WTC11 (cell line): ENCODE results near the gene ACP5. TPM values are rescaled to one million over a fixed set of nuclear protein-coding genes. Genes with fewer than 3 reads are reported as not detected.

ENCODE experiments used
- ATAC-seq: fragments of 200-7000 bp; cut with Tn5 transposase; 2 replicates; pipeline ENCODE4 v1.10.0; 2021; ENCODE audit warnings: mild to moderate bottlenecking, moderate library complexity
- CTCF ChIA-PET: fragments of 300-600 bp; sonication (Branson Sonifier 250); formaldehyde crosslinking; loops from one replicate; lab custom pipeline; 2021; ENCODE audit warnings: antibody characterized with exemption; lab: Charles Lee
- POLR2A ChIA-PET: fragments of 350-600 bp; sonication (Branson Sonifier 250); formaldehyde crosslinking; loops from one replicate; lab custom pipeline; 2021; ENCODE audit warnings: antibody characterized with exemption; lab: Charles Lee
- DNase-seq: peaks from one replicate; pipeline ENCODE4 v3.0.0; 2021; ENCODE audit warnings: low spot score
- H3K27ac Mint-ChIP-seq: 2 replicates; pipeline ENCODE4 v1.8.0; 2021; ENCODE audit warnings: mixed read lengths
- H3K27me3 Mint-ChIP-seq: 2 replicates; pipeline ENCODE4 v1.8.0; 2021; ENCODE audit warnings: low read depth, mild to moderate bottlenecking, moderate library complexity, mixed read lengths
- H3K36me3 Mint-ChIP-seq: 2 replicates; pipeline ENCODE4 v1.8.0; 2021; ENCODE audit warnings: mixed read lengths
- H3K4me1 Mint-ChIP-seq: 2 replicates; pipeline ENCODE4 v1.8.0; 2022; ENCODE audit warnings: mixed read lengths
- H3K4me3 Mint-ChIP-seq: 2 replicates; pipeline ENCODE4 v1.8.0; 2021; ENCODE audit warnings: mild to moderate bottlenecking, moderate library complexity, mixed read lengths
- H3K9me3 Mint-ChIP-seq: 2 replicates; pipeline ENCODE4 v1.8.0; 2021; ENCODE audit warnings: mixed read lengths
- CREB1 ChIP-seq: sonication (generic); formaldehyde crosslinking; IDR thresholded peaks from 2 replicates; pipeline ENCODE4 v1.8.0; 2023; ENCODE audit warnings: mild to moderate bottlenecking, missing genetic modification reagents
- E2F4 ChIP-seq: sonication (generic); formaldehyde crosslinking; IDR thresholded peaks from 2 replicates; pipeline ENCODE4 v1.8.1; 2022; ENCODE audit warnings: low read depth, mild to moderate bottlenecking, moderate library complexity, missing genetic modification reagents, borderline replicate concordance
- ELF4 ChIP-seq: sonication (generic); formaldehyde crosslinking; IDR thresholded peaks from 2 replicates; pipeline ENCODE4 v1.8.1; 2022; ENCODE audit warnings: low read depth, mild to moderate bottlenecking, moderate library complexity, missing genetic modification reagents
- GABPB1 ChIP-seq: sonication (generic); formaldehyde crosslinking; IDR thresholded peaks from 2 replicates; pipeline ENCODE4 v1.8.1; 2023; ENCODE audit warnings: mild to moderate bottlenecking, missing genetic modification reagents
- HMGA2 ChIP-seq: fragments of 250-450 bp; sonication (Bioruptor Pico); IDR thresholded peaks from 2 replicates; pipeline ENCODE4 v1.4.0; 2021; ENCODE audit warnings: mild to moderate bottlenecking, moderate library complexity
- MXD4 ChIP-seq: fragments of 250-450 bp; sonication (Bioruptor Pico); IDR thresholded peaks from 2 replicates; pipeline ENCODE4 v1.8.0; 2021; ENCODE audit warnings: mild to moderate bottlenecking, moderate library complexity, borderline replicate concordance
- NFATC4 ChIP-seq: fragments of 250-450 bp; sonication (Bioruptor Pico); IDR thresholded peaks from 2 replicates; pipeline ENCODE4 v1.9.0; 2021; ENCODE audit warnings: mild to moderate bottlenecking
- NFE2L1 ChIP-seq: sonication (generic); formaldehyde crosslinking; IDR thresholded peaks from 2 replicates; pipeline ENCODE4 v1.8.1; 2023; ENCODE audit warnings: missing genetic modification reagents
- OVOL2 ChIP-seq: fragments of 250-450 bp; sonication (Bioruptor Pico); IDR thresholded peaks from 2 replicates; pipeline ENCODE4 v1.9.0; 2021; ENCODE audit warnings: mild to moderate bottlenecking, borderline replicate concordance
- PRRX2 ChIP-seq: fragments of 250-450 bp; sonication (Bioruptor Pico); IDR thresholded peaks from 2 replicates; pipeline ENCODE4 v1.8.0; 2021; ENCODE audit warnings: mild to moderate bottlenecking
- SMAD3 ChIP-seq: sonication (generic); formaldehyde crosslinking; IDR thresholded peaks from 2 replicates; pipeline ENCODE4 v1.8.0; 2022; ENCODE audit warnings: missing genetic modification reagents, mild to moderate bottlenecking, borderline replicate concordance
- SMAD4 ChIP-seq: sonication (generic); formaldehyde crosslinking; IDR thresholded peaks from 2 replicates; pipeline ENCODE4 v1.8.0; 2022; ENCODE audit warnings: mild to moderate bottlenecking, missing genetic modification reagents
- TEAD1 ChIP-seq: sonication (generic); formaldehyde crosslinking; IDR thresholded peaks from 2 replicates; pipeline ENCODE4 v1.8.0; 2022; ENCODE audit warnings: mild to moderate bottlenecking, missing genetic modification reagents
- ZNF138 ChIP-seq: sonication (generic); formaldehyde crosslinking; conservative IDR thresholded peaks from 2 replicates; pipeline ENCODE4 v1.8.1; 2022; ENCODE audit warnings: mild to moderate bottlenecking, moderate library complexity, missing genetic modification reagents
- ZNF281 ChIP-seq: sonication (generic); formaldehyde crosslinking; IDR thresholded peaks from 2 replicates; pipeline ENCODE4 v1.8.0; 2023; ENCODE audit warnings: mild to moderate bottlenecking, missing genetic modification reagents
- ZNF512 ChIP-seq: sonication (generic); formaldehyde crosslinking; IDR thresholded peaks from 2 replicates; pipeline ENCODE4 v1.8.1; 2022; ENCODE audit warnings: missing genetic modification reagents, borderline replicate concordance
- ZNF671 ChIP-seq: fragments of 250-450 bp; sonication (Bioruptor Pico); IDR thresholded peaks from 2 replicates; pipeline ENCODE4 v1.8.0; 2021; ENCODE audit warnings: mild to moderate bottlenecking
- ZSCAN18 ChIP-seq: fragments of 250-450 bp; sonication (Bioruptor Pico); IDR thresholded peaks from 2 replicates; pipeline ENCODE4 v2.1.2; 2022; ENCODE audit warnings: mild to moderate bottlenecking, moderate library complexity
- total RNA-seq: library from RNA; stranded (reverse); gene quantifications from 3 replicates; pipeline ENCODE4 v1.2.3, GENCODE V29; 2021
- TF ChIP-seq, protein P1 (sequence below): sonication (generic); formaldehyde crosslinking; IDR thresholded peaks from 2 replicates; pipeline ENCODE4 v1.8.0; 2022; ENCODE audit warnings: mild to moderate bottlenecking, missing genetic modification reagents
- TF ChIP-seq, protein P2 (sequence below): sonication (generic); formaldehyde crosslinking; conservative IDR thresholded peaks from 2 replicates; pipeline ENCODE4 v1.8.1; 2023; ENCODE audit warnings: mild to moderate bottlenecking, low read depth, missing genetic modification reagents, moderate library complexity
- TF ChIP-seq, protein P3 (sequence below): sonication (generic); formaldehyde crosslinking; IDR thresholded peaks from 2 replicates; pipeline ENCODE4 v1.8.1; 2023; ENCODE audit warnings: mild to moderate bottlenecking, missing genetic modification reagents

Gene ACP5
- total RNA-seq, 1 experiment from 2014 or later: 8.6 TPM

DNA sequence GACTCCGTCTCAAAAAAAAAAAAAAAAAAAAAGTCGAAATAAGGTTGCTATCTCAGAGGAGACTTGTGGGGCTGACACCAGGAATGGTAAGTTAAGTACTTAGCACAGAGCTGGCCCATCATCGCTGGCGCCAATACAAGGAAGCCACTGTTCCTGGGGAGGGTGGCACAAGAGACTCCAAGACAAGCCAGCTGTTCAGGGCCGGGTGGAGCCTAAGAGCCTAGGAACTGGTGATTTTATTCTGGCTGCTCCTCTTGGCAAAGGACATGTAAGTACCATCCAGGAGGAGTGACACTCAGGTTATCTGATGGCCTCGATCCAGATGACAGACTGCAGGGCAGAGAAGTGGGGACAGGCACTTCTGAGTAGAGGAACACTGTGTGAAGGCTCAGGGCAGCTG, 22.2 kb downstream of the ACP5 start:
- ATAC-seq (no peak), DNase-seq (no peak)
- Mint-ChIP-seq H3K27ac (peak overlapping the region; percentile 28; the same call in 1 of the 2 replicates), H3K36me3 (peaks cover 13% of the 10 kb centered on the region), H3K27me3 (peaks cover 2% of the 10 kb centered on the region; the same call in 1 of the 2 replicates), H3K9me3 (no peaks in the 10 kb centered on the region), H3K4me1 (peaks cover 11% of the 10 kb centered on the region), H3K4me3 (no peak overlapping the region)
- TF ChIP-seq ZNF281 (CRISPR knock-in tag): no peak
- TF ChIP-seq GABPB1 (CRISPR knock-in tag): no peak
- TF ChIP-seq, protein P1, sequence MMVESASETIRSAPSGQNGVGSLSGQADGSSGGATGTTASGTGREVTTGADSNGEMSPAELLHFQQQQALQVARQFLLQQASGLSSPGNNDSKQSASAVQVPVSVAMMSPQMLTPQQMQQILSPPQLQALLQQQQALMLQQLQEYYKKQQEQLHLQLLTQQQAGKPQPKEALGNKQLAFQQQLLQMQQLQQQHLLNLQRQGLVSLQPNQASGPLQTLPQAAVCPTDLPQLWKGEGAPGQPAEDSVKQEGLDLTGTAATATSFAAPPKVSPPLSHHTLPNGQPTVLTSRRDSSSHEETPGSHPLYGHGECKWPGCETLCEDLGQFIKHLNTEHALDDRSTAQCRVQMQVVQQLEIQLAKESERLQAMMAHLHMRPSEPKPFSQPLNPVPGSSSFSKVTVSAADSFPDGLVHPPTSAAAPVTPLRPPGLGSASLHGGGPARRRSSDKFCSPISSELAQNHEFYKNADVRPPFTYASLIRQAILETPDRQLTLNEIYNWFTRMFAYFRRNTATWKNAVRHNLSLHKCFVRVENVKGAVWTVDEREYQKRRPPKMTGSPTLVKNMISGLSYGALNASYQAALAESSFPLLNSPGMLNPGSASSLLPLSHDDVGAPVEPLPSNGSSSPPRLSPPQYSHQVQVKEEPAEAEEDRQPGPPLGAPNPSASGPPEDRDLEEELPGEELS (CRISPR knock-in tag): no peak
- no peak for TF ChIP-seq SMAD4 (CRISPR knock-in tag)
- TF ChIP-seq ZNF138: no peak
- TF ChIP-seq HMGA2: no peak
- no peak for TF ChIP-seq E2F4 (CRISPR knock-in tag)
- TF ChIP-seq TEAD1: no peak
- no peak for TF ChIP-seq NFE2L1 (CRISPR knock-in tag)
- no peak for TF ChIP-seq OVOL2 (CRISPR knock-in tag)
- no peak for TF ChIP-seq MXD4 (CRISPR knock-in tag)
- TF ChIP-seq ZNF671 (CRISPR knock-in tag): no peak
- ChIA-PET CTCF (interaction anchor here (0.7 kb wide), 2 partner anchors 102 to 138 kb away, joined by 3 to 5 read pairs; no protein-coding TSS in a partner anchor), POLR2A (no interaction called here)

GRCh38 chr19:11554160-11554559, 23.3 kb downstream of the ACP5 start:
- TF ChIP-seq ZSCAN18 (CRISPR knock-in tag): no peak
- TF ChIP-seq ELF4: no peak
- TF ChIP-seq, protein P2, sequence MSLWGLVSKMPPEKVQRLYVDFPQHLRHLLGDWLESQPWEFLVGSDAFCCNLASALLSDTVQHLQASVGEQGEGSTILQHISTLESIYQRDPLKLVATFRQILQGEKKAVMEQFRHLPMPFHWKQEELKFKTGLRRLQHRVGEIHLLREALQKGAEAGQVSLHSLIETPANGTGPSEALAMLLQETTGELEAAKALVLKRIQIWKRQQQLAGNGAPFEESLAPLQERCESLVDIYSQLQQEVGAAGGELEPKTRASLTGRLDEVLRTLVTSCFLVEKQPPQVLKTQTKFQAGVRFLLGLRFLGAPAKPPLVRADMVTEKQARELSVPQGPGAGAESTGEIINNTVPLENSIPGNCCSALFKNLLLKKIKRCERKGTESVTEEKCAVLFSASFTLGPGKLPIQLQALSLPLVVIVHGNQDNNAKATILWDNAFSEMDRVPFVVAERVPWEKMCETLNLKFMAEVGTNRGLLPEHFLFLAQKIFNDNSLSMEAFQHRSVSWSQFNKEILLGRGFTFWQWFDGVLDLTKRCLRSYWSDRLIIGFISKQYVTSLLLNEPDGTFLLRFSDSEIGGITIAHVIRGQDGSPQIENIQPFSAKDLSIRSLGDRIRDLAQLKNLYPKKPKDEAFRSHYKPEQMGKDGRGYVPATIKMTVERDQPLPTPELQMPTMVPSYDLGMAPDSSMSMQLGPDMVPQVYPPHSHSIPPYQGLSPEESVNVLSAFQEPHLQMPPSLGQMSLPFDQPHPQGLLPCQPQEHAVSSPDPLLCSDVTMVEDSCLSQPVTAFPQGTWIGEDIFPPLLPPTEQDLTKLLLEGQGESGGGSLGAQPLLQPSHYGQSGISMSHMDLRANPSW: no peak
- TF ChIP-seq SMAD3 (CRISPR knock-in tag): no peak
- no peak for TF ChIP-seq ZNF512 (CRISPR knock-in tag)
- no peak for TF ChIP-seq NFE2L1 (CRISPR knock-in tag)
- no peak for TF ChIP-seq CREB1 (CRISPR knock-in tag)
- no peak for TF ChIP-seq NFATC4
- TF ChIP-seq, protein P3, sequence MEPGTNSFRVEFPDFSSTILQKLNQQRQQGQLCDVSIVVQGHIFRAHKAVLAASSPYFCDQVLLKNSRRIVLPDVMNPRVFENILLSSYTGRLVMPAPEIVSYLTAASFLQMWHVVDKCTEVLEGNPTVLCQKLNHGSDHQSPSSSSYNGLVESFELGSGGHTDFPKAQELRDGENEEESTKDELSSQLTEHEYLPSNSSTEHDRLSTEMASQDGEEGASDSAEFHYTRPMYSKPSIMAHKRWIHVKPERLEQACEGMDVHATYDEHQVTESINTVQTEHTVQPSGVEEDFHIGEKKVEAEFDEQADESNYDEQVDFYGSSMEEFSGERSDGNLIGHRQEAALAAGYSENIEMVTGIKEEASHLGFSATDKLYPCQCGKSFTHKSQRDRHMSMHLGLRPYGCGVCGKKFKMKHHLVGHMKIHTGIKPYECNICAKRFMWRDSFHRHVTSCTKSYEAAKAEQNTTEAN (CRISPR knock-in tag): no peak
- no peak for TF ChIP-seq PRRX2 (CRISPR knock-in tag)
- Mint-ChIP-seq H3K27me3 (peaks cover 2% of the 10 kb centered on the region; the same call in 1 of the 2 replicates), H3K4me3 (no peak overlapping the region), H3K36me3 (peaks cover 13% of the 10 kb centered on the region), H3K27ac (no peak overlapping the region), H3K9me3 (no peaks in the 10 kb centered on the region), H3K4me1 (peaks cover 6% of the 10 kb centered on the region)
- ChIA-PET POLR2A (no interaction called here), CTCF (no interaction called here)
- DNase-seq (no peak), ATAC-seq (no peak)
